MM.1S (cell line): ENCODE data around the gene PNPLA6.

Experiments
- CTCF ChIP-seq: fragments of 300-600 bp; sonication (generic); IDR thresholded peaks from 2 replicates; pipeline ENCODE4 v1.5.1; 2016; ENCODE audit warnings: antibody characterized with exemption, low read length, mixed read lengths
- EZH2 ChIP-seq: fragments of 300-600 bp; sonication (generic); optimal IDR thresholded peaks from 2 replicates; pipeline ENCODE3; 2017; ENCODE audit warnings: low read depth, mild to moderate bottlenecking, antibody characterized with exemption, low read length, mixed read lengths
- EZH2phosphoT487 ChIP-seq: fragments of 300-600 bp; sonication (generic); IDR thresholded peaks from 2 replicates; pipeline ENCODE4 v1.6.1; 2018; ENCODE audit warnings: antibody characterized with exemption, low read length

GRCh38 chr19:7520131-7521051 lies 15.1 kb upstream of the PNPLA6 start:
- TF ChIP-seq CTCF (no peak), EZH2phosphoT487 (no peak), EZH2 (no peak)
